K562 (cell line): ENCODE results near the gene RELL2. TPM values are rescaled to one million over a fixed set of nuclear protein-coding genes. Genes with fewer than 3 reads are reported as not detected.

ENCODE experiments used
- CBX2 ChIP-seq: fragments of 200-600 bp; sonication (generic); IDR thresholded peaks from one replicate; pipeline ENCODE4 v1.6.1; 2012; ENCODE audit warnings: mild to moderate bottlenecking, low read length, inconsistent platforms; ENCODE audit not compliant: insufficient read depth, poor library complexity, severe bottlenecking
- CREB1 ChIP-seq, 2 experiments: sonication (generic) in 1 of 2; formaldehyde crosslinking in 1 of 2; IDR thresholded peaks; 2 replicates each; pipeline versions ENCODE4 v1.6.1 to v1.8.0; 2012 to 2022; ENCODE audit warnings: inconsistent platforms in 1 of 2, mild to moderate bottlenecking in 1 of 2, missing genetic modification reagents in 1 of 2, moderate library complexity in 1 of 2
- ELF2 ChIP-seq: fragments of 250-450 bp; sonication (Bioruptor Pico); IDR thresholded peaks from 2 replicates; pipeline ENCODE4 v1.5.0; 2021; ENCODE audit warnings: mild to moderate bottlenecking
- GABPB2 ChIP-seq: fragments of 250-450 bp; sonication (Bioruptor Pico); conservative IDR thresholded peaks from 2 replicates; pipeline ENCODE4 v1.5.1; 2021; ENCODE audit warnings: mild to moderate bottlenecking
- KLF6 ChIP-seq: fragments of 250-450 bp; sonication (Bioruptor Pico); IDR thresholded peaks from 2 replicates; pipeline ENCODE4 v1.4.0; 2020; ENCODE audit warnings: mild to moderate bottlenecking, moderate library complexity, borderline replicate concordance
- REST ChIP-seq, 2 experiments: fragments of 450-650 bp; formaldehyde crosslinking in 1 of 2; IDR thresholded peaks; 2 replicates each; pipeline versions ENCODE4 v1.4.0 to v1.6.1; 2014 to 2020; ENCODE audit warnings: mild to moderate bottlenecking in 2 of 2, borderline replicate concordance in 1 of 2, low read depth in 1 of 2
- SMAD1 ChIP-seq: fragments of 150-350 bp; IDR thresholded peaks from 2 replicates; pipeline ENCODE4 v1.6.1; 2014; ENCODE audit warnings: low read length, low read depth; ENCODE audit not compliant: partially characterized antibody
- SMAD4 ChIP-seq: fragments of 250-450 bp; sonication (Bioruptor Pico); conservative IDR thresholded peaks from 2 replicates; pipeline ENCODE4 v1.8.0; 2021; ENCODE audit warnings: inconsistent platforms, mild to moderate bottlenecking, moderate library complexity
- ZFP1 ChIP-seq: fragments of 450-650 bp; formaldehyde crosslinking; IDR thresholded peaks from 2 replicates; pipeline ENCODE4 v1.4.0; 2020; ENCODE audit warnings: mild to moderate bottlenecking, mixed read lengths
- polyA plus RNA-seq, 8 experiments: library from polyadenylated mRNA; depleted of rRNA in 4 of 8; stranded (reverse) in 5 of 8; unstranded in 3 of 8; fragments of >200 nt; fragmentation: Nextera tagmentation in 2 of 8; fragmentation: Illumina TruSeq in 1 of 8; extraction: Ambion mirVana in 2 of 8; extraction: Trizol in 1 of 8; gene quantifications; 2 replicates each; pipeline versions ENCODE4 v1.2.1 to v1.2.3, GENCODE V29; 2011 to 2014; ENCODE audit warnings: inconsistent platforms in 1 of 8, missing spikeins in 1 of 8
- total RNA-seq, 7 experiments: library from RNA; depleted of rRNA in 6 of 7; stranded (reverse); fragments of >200 nt in 6 of 7; fragmentation: Illumina TruSeq in 2 of 7; extraction: Trizol in 2 of 7; gene quantifications; 2 replicates each; pipeline versions ENCODE4 v1.2.1 to v1.2.3, GENCODE V29; 2011 to 2021; ENCODE audit warnings: low replicate concordance in 1 of 7
- TF ChIP-seq, protein P1 (sequence below), 2 experiments: fragments of 450-650 bp; conservative IDR thresholded peaks; 2 replicates each; pipeline ENCODE4 v1.6.1; 2017; ENCODE audit warnings: mild to moderate bottlenecking in 2 of 2, moderate library complexity in 2 of 2
- TF ChIP-seq, protein P2 (sequence below): fragments of 250-450 bp; sonication (Bioruptor Pico); IDR thresholded peaks from 2 replicates; pipeline ENCODE4 v1.4.0; 2020
- TF ChIP-seq, protein P3 (sequence below), 2 experiments: fragments of 450-650 bp; IDR thresholded peaks; 2 replicates each; pipeline ENCODE4 v1.6.1; 2016
- TF ChIP-seq, protein P4 (sequence below), 2 experiments: fragments of 250-450 bp in 1 of 2; fragments of 450-650 bp in 1 of 2; sonication (Bioruptor Pico) in 1 of 2; IDR thresholded peaks; 2 replicates each; pipeline versions ENCODE4 v1.6.1 to v1.8.0; 2016 to 2021; ENCODE audit warnings: mild to moderate bottlenecking in 2 of 2, moderate library complexity in 2 of 2, missing compliant biosample characterization in 1 of 2, missing genetic modification characterization in 1 of 2

The RELL2 gene
- total and polyA plus RNA-seq, 9 of the 15 experiments (the other 6 are each of a cell fraction or from before 2014, with no cell fraction given), result 0.06 to 36.0 (median 14.3) TPM

DNA sequence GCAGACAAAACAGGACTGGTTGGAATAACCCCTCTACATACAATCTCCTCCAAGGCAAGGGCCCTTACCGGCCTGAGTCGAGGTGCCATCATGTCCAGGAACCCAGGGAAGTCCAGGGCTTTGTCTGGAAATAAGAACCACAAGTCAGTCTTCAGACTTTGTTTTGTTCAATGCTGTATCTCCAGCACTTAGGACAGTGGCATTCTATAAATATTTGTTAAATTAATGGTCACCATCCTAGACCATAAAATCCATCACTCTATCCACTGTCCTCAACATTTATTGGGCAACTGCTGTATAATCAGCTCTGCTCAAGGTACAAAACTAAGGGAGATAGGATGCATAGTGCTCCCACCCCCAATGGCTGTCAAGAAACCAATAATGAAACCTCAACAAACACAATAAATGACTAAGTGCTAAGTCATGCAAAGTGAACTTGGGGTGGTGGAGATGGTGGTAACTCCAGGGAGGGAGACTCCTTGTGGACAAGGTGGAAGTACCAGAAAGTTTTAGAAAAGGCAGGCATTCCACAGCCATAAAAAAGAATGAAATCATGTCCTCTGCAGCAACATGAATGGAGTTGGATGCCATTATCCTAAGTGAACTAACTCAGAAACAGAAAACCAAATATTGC, 5.0 kb downstream of the RELL2 start (continued):
- peak; percentile 62 for TF ChIP-seq REST (IDR thresholded peaks at IDR 0.05; ENCODE audit: borderline replicate concordance)
- no peak for TF ChIP-seq REST (CRISPR knock-in tag; IDR thresholded peaks at IDR 0.05; ENCODE audit: low read depth)
- TF ChIP-seq SMAD1, result no peak
- TF ChIP-seq, protein P1, sequence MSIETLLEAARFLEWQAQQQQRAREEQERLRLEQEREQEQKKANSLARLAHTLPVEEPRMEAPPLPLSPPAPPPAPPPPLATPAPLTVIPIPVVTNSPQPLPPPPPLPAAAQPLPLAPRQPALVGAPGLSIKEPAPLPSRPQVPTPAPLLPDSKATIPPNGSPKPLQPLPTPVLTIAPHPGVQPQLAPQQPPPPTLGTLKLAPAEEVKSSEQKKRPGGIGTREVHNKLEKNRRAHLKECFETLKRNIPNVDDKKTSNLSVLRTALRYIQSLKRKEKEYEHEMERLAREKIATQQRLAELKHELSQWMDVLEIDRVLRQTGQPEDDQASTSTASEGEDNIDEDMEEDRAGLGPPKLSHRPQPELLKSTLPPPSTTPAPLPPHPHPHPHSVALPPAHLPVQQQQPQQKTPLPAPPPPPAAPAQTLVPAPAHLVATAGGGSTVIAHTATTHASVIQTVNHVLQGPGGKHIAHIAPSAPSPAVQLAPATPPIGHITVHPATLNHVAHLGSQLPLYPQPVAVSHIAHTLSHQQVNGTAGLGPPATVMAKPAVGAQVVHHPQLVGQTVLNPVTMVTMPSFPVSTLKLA (conservative IDR thresholded peaks at IDR 0.05), result no peak
- no peak for TF ChIP-seq GABPB2 (CRISPR knock-in tag)
- no peak for TF ChIP-seq ELF2 (CRISPR knock-in tag)
- TF ChIP-seq ZFP1 (CRISPR knock-in tag), result no peak
- TF ChIP-seq, protein P2, sequence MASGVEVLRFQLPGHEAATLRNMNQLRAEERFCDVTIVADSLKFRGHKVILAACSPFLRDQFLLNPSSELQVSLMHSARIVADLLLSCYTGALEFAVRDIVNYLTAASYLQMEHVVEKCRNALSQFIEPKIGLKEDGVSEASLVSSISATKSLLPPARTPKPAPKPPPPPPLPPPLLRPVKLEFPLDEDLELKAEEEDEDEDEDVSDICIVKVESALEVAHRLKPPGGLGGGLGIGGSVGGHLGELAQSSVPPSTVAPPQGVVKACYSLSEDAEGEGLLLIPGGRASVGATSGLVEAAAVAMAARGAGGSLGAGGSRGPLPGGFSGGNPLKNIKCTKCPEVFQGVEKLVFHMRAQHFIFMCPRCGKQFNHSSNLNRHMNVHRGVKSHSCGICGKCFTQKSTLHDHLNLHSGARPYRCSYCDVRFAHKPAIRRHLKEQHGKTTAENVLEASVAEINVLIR (CRISPR knock-in tag), result no peak
- TF ChIP-seq, protein P3, sequence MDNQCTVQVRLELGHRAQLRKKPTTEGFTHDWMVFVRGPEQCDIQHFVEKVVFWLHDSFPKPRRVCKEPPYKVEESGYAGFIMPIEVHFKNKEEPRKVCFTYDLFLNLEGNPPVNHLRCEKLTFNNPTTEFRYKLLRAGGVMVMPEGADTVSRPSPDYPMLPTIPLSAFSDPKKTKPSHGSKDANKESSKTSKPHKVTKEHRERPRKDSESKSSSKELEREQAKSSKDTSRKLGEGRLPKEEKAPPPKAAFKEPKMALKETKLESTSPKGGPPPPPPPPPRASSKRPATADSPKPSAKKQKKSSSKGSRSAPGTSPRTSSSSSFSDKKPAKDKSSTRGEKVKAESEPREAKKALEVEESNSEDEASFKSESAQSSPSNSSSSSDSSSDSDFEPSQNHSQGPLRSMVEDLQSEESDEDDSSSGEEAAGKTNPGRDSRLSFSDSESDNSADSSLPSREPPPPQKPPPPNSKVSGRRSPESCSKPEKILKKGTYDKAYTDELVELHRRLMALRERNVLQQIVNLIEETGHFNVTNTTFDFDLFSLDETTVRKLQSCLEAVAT (IDR thresholded peaks at IDR 0.05), result no peak
- TF ChIP-seq, protein P4, sequence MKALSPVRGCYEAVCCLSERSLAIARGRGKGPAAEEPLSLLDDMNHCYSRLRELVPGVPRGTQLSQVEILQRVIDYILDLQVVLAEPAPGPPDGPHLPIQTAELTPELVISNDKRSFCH (CRISPR knock-in tag; IDR thresholded peaks at IDR 0.05), result no peak
- TF ChIP-seq, protein P4 (tag; IDR thresholded peaks at IDR 0.05), result no peak
- TF ChIP-seq CREB1 (IDR thresholded peaks at IDR 0.05), result no peak
- no peak for TF ChIP-seq CREB1 (CRISPR knock-in tag; IDR thresholded peaks at IDR 0.05)
- TF ChIP-seq KLF6 (CRISPR knock-in tag), result no peak
- no peak for TF ChIP-seq SMAD4 (CRISPR knock-in tag)
- TF ChIP-seq CBX2, result no peak
